ENCODE data around the gene TMPRSS9. TPM values are rescaled to one million over a fixed set of nuclear protein-coding genes. Genes with fewer than 3 reads are reported as not detected.

TMPRSS9 gene
- total RNA-seq, 3 donors from 2014 or later (not counting 1 experiment from before 2014, with no cell fraction given): not detected

GRCh38 chr19:2360833-2361232 lies 768 bp downstream of the TMPRSS9 start:
- Histone ChIP-seq H3K27me3 (ENCODE audit: control insufficient read depth, insufficient read depth, low read length) (peaks cover 6% of the 10 kb centered on the region), H3K36me3 (ENCODE audit: control insufficient read depth, insufficient read depth, low read length) (no peaks in the 10 kb centered on the region), H3K4me3 (ENCODE audit: low read length) (no peak overlapping the region), H3K4me1 (ENCODE audit: control insufficient read depth, insufficient read depth, low read length) (no peaks in the 10 kb centered on the region), H3K27ac (ENCODE audit: low read length) (no peak overlapping the region), H3K9me3 (ENCODE audit: control insufficient read depth, insufficient read depth, low read length) (no peaks in the 10 kb centered on the region)
- H3K36me3 Mint-ChIP-seq: no peaks in the 10 kb centered on the region
- WGBS (ENCODE audit: insufficient coverage): 62% methylated on average over 5 of the region's 11 CpGs
- no peak for TF ChIP-seq CTCF (IDR thresholded peaks at IDR 0.05)
- H3K9me3 Mint-ChIP-seq: peaks cover 0 to 2% of the 10 kb centered on the region in 2 donors
- no peak overlapping the region for H3K27ac Mint-ChIP-seq
- H3K27me3 Mint-ChIP-seq (ENCODE audit: low read depth in 2 of 2): peaks cover 5 to 15% of the 10 kb centered on the region in 2 donors
- no peak for DNase-seq
- H3K4me1 Mint-ChIP-seq: peaks cover 0 to 5% of the 10 kb centered on the region in 2 donors
- no peak overlapping the region for H3K4me3 Mint-ChIP-seq
- no peak for ATAC-seq
- intact Hi-C loops (cut with micrococcal nuclease): no loop called here

GRCh38 chr19:2361246-2362045 lies 1.4 kb downstream of the TMPRSS9 start:
- intact Hi-C loops (cut with micrococcal nuclease): no loop called here
- H3K9me3 ChIP-seq (ENCODE audit: control insufficient read depth, insufficient read depth, low read length): no peaks in the 10 kb centered on the region
- DNase-seq (no peak), ATAC-seq (peak in 1 of 3 donors; percentile 32)
- Mint-ChIP-seq H3K36me3 (no peaks in the 10 kb centered on the region), H3K27ac (no peak overlapping the region), H3K9me3 (peaks cover 0 to 2% of the 10 kb centered on the region in 2 donors), H3K4me3 (no peak overlapping the region), H3K27me3 (ENCODE audit: low read depth in 2 of 2) (peaks cover 5 to 15% of the 10 kb centered on the region in 2 donors), H3K4me1 (peaks cover 0 to 5% of the 10 kb centered on the region in 2 donors)
- H3K4me1 ChIP-seq (ENCODE audit: control insufficient read depth, insufficient read depth, low read length): no peaks in the 10 kb centered on the region
- WGBS (ENCODE audit: insufficient coverage): 23% methylated on average over 22 of the region's 24 CpGs
- H3K4me3 ChIP-seq (ENCODE audit: low read length): no peak overlapping the region
- H3K36me3 ChIP-seq (ENCODE audit: control insufficient read depth, insufficient read depth, low read length): no peaks in the 10 kb centered on the region
- no peak overlapping the region for H3K27ac ChIP-seq (ENCODE audit: low read length)
- H3K27me3 ChIP-seq (ENCODE audit: control insufficient read depth, insufficient read depth, low read length): peaks cover 6% of the 10 kb centered on the region
- no peak for TF ChIP-seq CTCF (IDR thresholded peaks at IDR 0.05)

- Histone ChIP-seq H3K27me3 (ENCODE audit: control insufficient read depth, insufficient read depth, low read length) (peaks cover 6% of the 10 kb centered on the region), H3K4me1 (ENCODE audit: control insufficient read depth, insufficient read depth, low read length) (no peaks in the 10 kb centered on the region), H3K4me3 (ENCODE audit: low read length) (no peak overlapping the region), H3K27ac (ENCODE audit: low read length) (no peak overlapping the region), H3K36me3 (ENCODE audit: control insufficient read depth, insufficient read depth, low read length) (no peaks in the 10 kb centered on the region), H3K9me3 (ENCODE audit: control insufficient read depth, insufficient read depth, low read length) (no peaks in the 10 kb centered on the region)
- intact Hi-C loops (cut with micrococcal nuclease): no loop called here
- Mint-ChIP-seq H3K4me3 (no peak overlapping the region), H3K36me3 (no peaks in the 10 kb centered on the region), H3K27ac (no peak overlapping the region), H3K4me1 (peaks cover 0 to 5% of the 10 kb centered on the region in 2 donors), H3K27me3 (ENCODE audit: low read depth in 2 of 2) (peaks cover 5 to 15% of the 10 kb centered on the region in 2 donors), H3K9me3 (no peaks in the 10 kb centered on the region)
- no peak for DNase-seq
- no peak for ATAC-seq
- 85% methylated on average over 11 of the region's 11 CpGs for WGBS (ENCODE audit: insufficient coverage)
- no peak for TF ChIP-seq CTCF (IDR thresholded peaks at IDR 0.05)
These were observed 2.2 kb downstream of the TMPRSS9 start for GRCh38 chr19:2362046-2362969.

Measured in natural killer cell (primary cell).